ENCODE measurements around the gene TSPAN1. TPM values are rescaled to one million over a fixed set of nuclear protein-coding genes. Genes with fewer than 3 reads are reported as not detected.

Gene TSPAN1
- total RNA-seq, 1 experiment from 2014 or later: not detected

- ChIA-PET CTCF (no interaction called here), POLR2A (ENCODE audit: low non-redundant PET) (no interaction called here)
- Histone ChIP-seq H3K4me1 (ENCODE audit: insufficient read depth, low read length, poor library complexity, severe bottlenecking) (peaks cover 17% of the 10 kb centered on the region), H3K4me3 (ENCODE audit: low read depth, low read length, poor library complexity, severe bottlenecking) (no peak overlapping the region), H3K36me3 (ENCODE audit: insufficient read depth, low read length, poor library complexity, severe bottlenecking) (no peaks in the 10 kb centered on the region), H3K27ac (ENCODE audit: low read depth, low read length, poor library complexity, severe bottlenecking) (no peak overlapping the region), H3K9me3 (ENCODE audit: low read depth, low read length, poor library complexity, severe bottlenecking) (no peaks in the 10 kb centered on the region), H3K27me3 (replicated peaks; ENCODE audit: insufficient read depth, low read depth, low read length, poor library complexity) (no peaks in the 10 kb centered on the region)
- no peak for DNase-seq (ENCODE audit: low spot score)
- BruUV-seq (replicated peaks): no TSS peak
- TF ChIP-seq, protein P1, sequence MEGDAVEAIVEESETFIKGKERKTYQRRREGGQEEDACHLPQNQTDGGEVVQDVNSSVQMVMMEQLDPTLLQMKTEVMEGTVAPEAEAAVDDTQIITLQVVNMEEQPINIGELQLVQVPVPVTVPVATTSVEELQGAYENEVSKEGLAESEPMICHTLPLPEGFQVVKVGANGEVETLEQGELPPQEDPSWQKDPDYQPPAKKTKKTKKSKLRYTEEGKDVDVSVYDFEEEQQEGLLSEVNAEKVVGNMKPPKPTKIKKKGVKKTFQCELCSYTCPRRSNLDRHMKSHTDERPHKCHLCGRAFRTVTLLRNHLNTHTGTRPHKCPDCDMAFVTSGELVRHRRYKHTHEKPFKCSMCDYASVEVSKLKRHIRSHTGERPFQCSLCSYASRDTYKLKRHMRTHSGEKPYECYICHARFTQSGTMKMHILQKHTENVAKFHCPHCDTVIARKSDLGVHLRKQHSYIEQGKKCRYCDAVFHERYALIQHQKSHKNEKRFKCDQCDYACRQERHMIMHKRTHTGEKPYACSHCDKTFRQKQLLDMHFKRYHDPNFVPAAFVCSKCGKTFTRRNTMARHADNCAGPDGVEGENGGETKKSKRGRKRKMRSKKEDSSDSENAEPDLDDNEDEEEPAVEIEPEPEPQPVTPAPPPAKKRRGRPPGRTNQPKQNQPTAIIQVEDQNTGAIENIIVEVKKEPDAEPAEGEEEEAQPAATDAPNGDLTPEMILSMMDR (conservative IDR thresholded peaks at IDR 0.05; ENCODE audit: low read depth, low read length): no peak
- TF ChIP-seq EZH2 (IDR thresholded peaks at IDR 0.05; ENCODE audit: borderline replicate concordance, low read depth, low read length, poor library complexity, severe bottlenecking): no peak
- intact Hi-C loops (cut with micrococcal nuclease; ENCODE audit: unreplicated experiment): no loop called here
These were observed 3.5 kb upstream of the TSPAN1 start for GRCh38 chr1:46171351-46171750.

DNA sequence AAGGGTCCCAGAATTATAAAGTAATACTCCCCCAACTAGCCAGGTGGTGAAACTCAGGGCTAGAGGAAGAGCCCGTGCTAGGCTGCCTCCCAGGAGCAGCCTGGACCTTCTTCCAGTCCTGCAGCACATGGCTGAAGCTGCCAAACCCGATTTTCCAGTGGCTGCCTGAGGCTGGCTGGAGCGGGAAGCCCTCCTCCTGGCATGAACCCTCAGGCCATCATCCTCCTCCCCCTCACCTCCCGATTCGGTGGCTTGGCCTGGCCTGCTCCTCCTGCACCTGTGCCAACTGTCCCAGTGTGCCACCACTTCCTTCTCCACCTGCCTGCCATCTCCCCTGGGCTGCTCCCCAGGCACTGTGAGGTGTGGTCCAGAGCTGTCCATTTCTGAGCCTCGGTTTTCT, 3.0 kb upstream of the TSPAN1 start:
- no peak overlapping the region for H3K27ac ChIP-seq (ENCODE audit: low read depth, low read length, poor library complexity, severe bottlenecking)
- ChIA-PET POLR2A (ENCODE audit: low non-redundant PET) (no interaction called here), CTCF (no interaction called here)
- DNase-seq (ENCODE audit: low spot score): no peak
- H3K9me3 ChIP-seq (ENCODE audit: low read depth, low read length, poor library complexity, severe bottlenecking): no peaks in the 10 kb centered on the region
- no TSS peak for BruUV-seq (replicated peaks)
- H3K27me3 ChIP-seq (replicated peaks; ENCODE audit: insufficient read depth, low read depth, low read length, poor library complexity): no peaks in the 10 kb centered on the region
- intact Hi-C loops (cut with micrococcal nuclease; ENCODE audit: unreplicated experiment): no loop called here
- no peaks in the 10 kb centered on the region for H3K36me3 ChIP-seq (ENCODE audit: insufficient read depth, low read length, poor library complexity, severe bottlenecking)
- peaks cover 17% of the 10 kb centered on the region for H3K4me1 ChIP-seq (ENCODE audit: insufficient read depth, low read length, poor library complexity, severe bottlenecking)
- H3K4me3 ChIP-seq (ENCODE audit: low read depth, low read length, poor library complexity, severe bottlenecking): no peak overlapping the region
- TF ChIP-seq, protein P1 (conservative IDR thresholded peaks at IDR 0.05; ENCODE audit: low read depth, low read length): no peak
- no peak for TF ChIP-seq EZH2 (IDR thresholded peaks at IDR 0.05; ENCODE audit: borderline replicate concordance, low read depth, low read length, poor library complexity, severe bottlenecking)

GRCh38 chr1:46172321-46172720, 2.6 kb upstream of the TSPAN1 start:
- Histone ChIP-seq H3K4me1 (ENCODE audit: insufficient read depth, low read length, poor library complexity, severe bottlenecking) (peaks cover 17% of the 10 kb centered on the region), H3K27me3 (replicated peaks; ENCODE audit: insufficient read depth, low read depth, low read length, poor library complexity) (no peaks in the 10 kb centered on the region), H3K9me3 (ENCODE audit: low read depth, low read length, poor library complexity, severe bottlenecking) (no peaks in the 10 kb centered on the region), H3K36me3 (ENCODE audit: insufficient read depth, low read length, poor library complexity, severe bottlenecking) (no peaks in the 10 kb centered on the region), H3K27ac (ENCODE audit: low read depth, low read length, poor library complexity, severe bottlenecking) (no peak overlapping the region), H3K4me3 (ENCODE audit: low read depth, low read length, poor library complexity, severe bottlenecking) (no peak overlapping the region)
- DNase-seq (ENCODE audit: low spot score): no peak
- TF ChIP-seq, protein P1 (conservative IDR thresholded peaks at IDR 0.05; ENCODE audit: low read depth, low read length): no peak
- no peak for TF ChIP-seq EZH2 (IDR thresholded peaks at IDR 0.05; ENCODE audit: borderline replicate concordance, low read depth, low read length, poor library complexity, severe bottlenecking)
- no TSS peak for BruUV-seq (replicated peaks)
- ChIA-PET CTCF (no interaction called here), POLR2A (ENCODE audit: low non-redundant PET) (no interaction called here)
- intact Hi-C loops (cut with micrococcal nuclease; ENCODE audit: unreplicated experiment): no loop called here
